T-helper 1 cell treated with Interleukin-12 subunit alpha and Interleukin-12 subunit beta and Interleukin-4 antibody, amounts not matched to agents 30 μg/mL and 1 μg/mL, for 36 hours (primary cell): ENCODE measurements around the gene BABAM2.

Source experiments
- H3K27ac Mint-ChIP-seq: one replicate; pipeline ENCODE4 v1.8.0; 2021; ENCODE audit warnings: mild to moderate bottlenecking, mixed read lengths
- H3K27me3 Mint-ChIP-seq: one replicate; pipeline ENCODE4 v1.8.0; 2021; ENCODE audit warnings: low read depth, mixed read lengths
- H3K36me3 Mint-ChIP-seq: one replicate; pipeline ENCODE4 v1.8.0; 2021; ENCODE audit warnings: low read depth, mixed read lengths
- H3K4me1 Mint-ChIP-seq: one replicate; pipeline ENCODE4 v1.8.0; 2021; ENCODE audit warnings: low read depth, mixed read lengths
- H3K4me3 Mint-ChIP-seq: one replicate; pipeline ENCODE4 v1.8.0; 2021; ENCODE audit warnings: mild to moderate bottlenecking, moderate library complexity, mixed read lengths
- H3K9me3 Mint-ChIP-seq: one replicate; pipeline ENCODE4 v1.8.0; 2021; ENCODE audit warnings: mixed read lengths

Gene BABAM2

GRCh38 chr2:27887830-27888229 is 2.7 kb upstream of the BABAM2 start:
- Mint-ChIP-seq H3K27ac (no peak overlapping the region), H3K4me1 (peaks cover 30% of the 10 kb centered on the region), H3K27me3 (peaks cover 5% of the 10 kb centered on the region), H3K36me3 (peaks cover 5% of the 10 kb centered on the region), H3K9me3 (no peaks in the 10 kb centered on the region), H3K4me3 (no peak overlapping the region)

GRCh38 chr2:27888790-27889189 is 1.7 kb upstream of the BABAM2 start:
- H3K36me3 Mint-ChIP-seq: peaks cover 5% of the 10 kb centered on the region
- H3K4me3 Mint-ChIP-seq: no peak overlapping the region
- peaks cover 36% of the 10 kb centered on the region for H3K4me1 Mint-ChIP-seq
- peaks cover 5% of the 10 kb centered on the region for H3K27me3 Mint-ChIP-seq
- H3K27ac Mint-ChIP-seq: no peak overlapping the region
- H3K9me3 Mint-ChIP-seq: no peaks in the 10 kb centered on the region

- H3K4me1 Mint-ChIP-seq: peaks cover 36% of the 10 kb centered on the region
- H3K9me3 Mint-ChIP-seq: no peaks in the 10 kb centered on the region
- H3K4me3 Mint-ChIP-seq: peak overlapping the region; percentile 94
- peaks cover 14% of the 10 kb centered on the region for H3K36me3 Mint-ChIP-seq
- H3K27ac Mint-ChIP-seq: peak overlapping the region; percentile 98
- H3K27me3 Mint-ChIP-seq: peaks cover 5% of the 10 kb centered on the region
These were observed 769 bp upstream of the BABAM2 start for GRCh38 chr2:27889774-27890145.

- Mint-ChIP-seq H3K4me1 (peaks cover 38% of the 10 kb centered on the region), H3K27me3 (peaks cover 5% of the 10 kb centered on the region), H3K27ac (peak overlapping the region; percentile 99), H3K36me3 (peaks cover 26% of the 10 kb centered on the region), H3K9me3 (no peaks in the 10 kb centered on the region), H3K4me3 (peak overlapping the region; percentile 94)
These were observed 569 bp downstream of the BABAM2 start for GRCh38 chr2:27890924-27891672.

DNA sequence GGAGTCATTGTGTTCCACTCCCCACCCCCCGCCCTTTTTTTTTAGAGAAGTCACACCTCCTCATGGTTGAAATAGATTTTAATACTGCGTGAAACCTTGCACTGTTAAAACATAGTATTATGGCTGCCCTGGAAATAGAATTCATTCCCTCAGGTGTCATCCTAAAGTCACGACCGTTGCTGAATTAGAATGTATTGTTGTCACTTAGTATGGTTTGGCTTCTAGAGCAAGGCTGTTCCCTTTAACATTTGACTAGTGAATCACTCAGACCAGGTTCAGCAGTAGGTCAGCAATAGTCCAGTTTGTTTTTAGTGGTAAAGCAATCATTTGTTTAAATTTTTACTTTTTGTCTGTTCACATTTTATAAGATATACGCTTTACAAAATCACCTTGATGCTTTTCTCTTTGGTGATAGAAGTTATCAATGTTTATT is 1.2 kb downstream of the BABAM2 start:
- Mint-ChIP-seq H3K4me3 (peak overlapping the region; percentile 94), H3K9me3 (no peaks in the 10 kb centered on the region), H3K36me3 (peaks cover 32% of the 10 kb centered on the region), H3K27me3 (peaks cover 5% of the 10 kb centered on the region), H3K27ac (peak overlapping the region; percentile 99), H3K4me1 (peaks cover 39% of the 10 kb centered on the region)

DNA sequence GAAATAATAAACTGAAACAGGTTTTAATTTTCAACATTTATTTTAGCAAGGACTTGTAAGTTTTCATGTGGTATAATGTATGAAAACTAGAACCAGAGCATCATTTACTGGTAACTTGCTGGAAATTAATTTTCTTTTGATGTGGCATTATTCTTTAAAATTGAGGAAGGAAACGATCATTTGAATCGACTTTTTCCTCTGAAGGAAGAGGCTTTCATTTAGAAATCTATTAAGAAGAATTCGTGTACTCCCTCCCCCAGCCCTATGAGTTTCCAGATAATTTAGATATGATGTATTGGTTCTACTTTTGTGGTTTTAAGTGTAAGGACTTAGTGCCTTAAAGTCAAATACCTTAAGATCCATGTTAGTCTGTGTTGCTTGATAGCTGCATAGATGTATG is 2.5 kb downstream of the BABAM2 start:
- H3K36me3 Mint-ChIP-seq: peaks cover 45% of the 10 kb centered on the region
- peaks cover 5% of the 10 kb centered on the region for H3K27me3 Mint-ChIP-seq
- peaks cover 52% of the 10 kb centered on the region for H3K4me1 Mint-ChIP-seq
- H3K9me3 Mint-ChIP-seq: no peaks in the 10 kb centered on the region
- H3K4me3 Mint-ChIP-seq: no peak overlapping the region
- no peak overlapping the region for H3K27ac Mint-ChIP-seq

DNA sequence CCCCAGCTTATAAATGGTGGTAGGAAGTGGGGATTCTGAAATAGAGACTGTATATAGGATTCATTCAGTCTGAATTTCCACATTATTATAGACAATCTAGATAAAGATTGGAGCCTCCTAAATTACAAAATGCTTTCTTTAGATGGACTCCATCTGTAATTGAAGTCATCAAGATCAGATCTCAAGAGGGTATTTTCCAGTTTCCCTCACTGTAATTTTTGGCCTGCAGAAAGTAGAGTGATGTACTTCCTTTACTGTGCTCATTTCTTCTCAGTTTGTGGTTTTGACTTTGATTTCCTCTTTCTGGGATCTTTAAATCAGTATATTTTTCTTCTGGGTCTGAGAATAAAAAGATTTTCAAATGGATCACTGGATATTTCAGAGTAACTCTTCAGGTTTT is 7.2 kb downstream of the BABAM2 start:
- no peaks in the 10 kb centered on the region for H3K27me3 Mint-ChIP-seq
- no peaks in the 10 kb centered on the region for H3K9me3 Mint-ChIP-seq
- peaks cover 51% of the 10 kb centered on the region for H3K36me3 Mint-ChIP-seq
- H3K4me1 Mint-ChIP-seq: peaks cover 32% of the 10 kb centered on the region
- H3K4me3 Mint-ChIP-seq: peak overlapping the region; percentile 12
- H3K27ac Mint-ChIP-seq: peak overlapping the region; percentile 57

GRCh38 chr2:27901234-27901633 is 10.7 kb downstream of the BABAM2 start:
- H3K4me1 Mint-ChIP-seq: peaks cover 38% of the 10 kb centered on the region
- H3K27ac Mint-ChIP-seq: no peak overlapping the region
- H3K27me3 Mint-ChIP-seq: no peaks in the 10 kb centered on the region
- no peaks in the 10 kb centered on the region for H3K9me3 Mint-ChIP-seq
- H3K4me3 Mint-ChIP-seq: no peak overlapping the region
- peaks cover 52% of the 10 kb centered on the region for H3K36me3 Mint-ChIP-seq

DNA sequence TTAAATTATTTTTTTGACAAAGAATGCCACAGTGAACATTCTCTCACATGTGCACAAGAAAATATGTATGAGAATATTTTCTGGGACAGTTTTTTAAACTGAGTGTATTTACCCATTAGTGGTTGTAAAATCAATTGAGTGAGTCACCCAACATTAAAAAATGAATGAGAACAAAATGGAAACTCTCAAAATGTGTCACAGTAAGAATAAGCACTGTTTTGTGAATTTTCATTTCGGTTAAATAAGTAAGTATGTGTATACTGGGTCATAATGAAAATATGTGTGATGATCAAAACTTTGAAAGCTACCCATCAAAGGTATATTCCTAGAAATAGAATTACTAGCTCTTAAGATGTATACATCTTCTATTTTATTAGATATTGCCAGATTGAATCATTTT is 11.6 kb downstream of the BABAM2 start:
- Mint-ChIP-seq H3K9me3 (no peaks in the 10 kb centered on the region), H3K27me3 (no peaks in the 10 kb centered on the region), H3K27ac (no peak overlapping the region), H3K4me1 (peaks cover 35% of the 10 kb centered on the region), H3K36me3 (peaks cover 47% of the 10 kb centered on the region), H3K4me3 (no peak overlapping the region)

DNA sequence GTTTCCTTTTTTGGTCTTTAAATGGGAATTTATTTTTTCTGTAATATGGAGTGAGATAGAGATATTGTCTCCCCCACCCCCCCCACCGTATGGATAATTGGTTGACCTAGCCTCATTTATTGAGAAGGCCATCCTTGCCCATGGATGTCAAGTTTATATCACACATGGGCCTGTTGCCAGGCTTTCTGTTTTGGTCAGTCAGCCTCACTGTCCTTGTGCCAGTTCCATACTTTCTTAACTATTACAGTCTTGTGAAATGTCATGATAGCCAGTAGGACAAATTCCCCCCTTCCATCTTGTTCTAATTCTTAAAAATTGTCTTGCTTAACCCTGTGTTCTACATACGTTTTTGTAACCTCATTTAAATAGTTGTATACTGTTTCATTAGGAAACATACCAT is 12.5 kb downstream of the BABAM2 start:
- H3K4me1 Mint-ChIP-seq: peaks cover 29% of the 10 kb centered on the region
- no peak overlapping the region for H3K27ac Mint-ChIP-seq
- H3K4me3 Mint-ChIP-seq: no peak overlapping the region
- peaks cover 42% of the 10 kb centered on the region for H3K36me3 Mint-ChIP-seq
- no peaks in the 10 kb centered on the region for H3K9me3 Mint-ChIP-seq
- no peaks in the 10 kb centered on the region for H3K27me3 Mint-ChIP-seq

DNA sequence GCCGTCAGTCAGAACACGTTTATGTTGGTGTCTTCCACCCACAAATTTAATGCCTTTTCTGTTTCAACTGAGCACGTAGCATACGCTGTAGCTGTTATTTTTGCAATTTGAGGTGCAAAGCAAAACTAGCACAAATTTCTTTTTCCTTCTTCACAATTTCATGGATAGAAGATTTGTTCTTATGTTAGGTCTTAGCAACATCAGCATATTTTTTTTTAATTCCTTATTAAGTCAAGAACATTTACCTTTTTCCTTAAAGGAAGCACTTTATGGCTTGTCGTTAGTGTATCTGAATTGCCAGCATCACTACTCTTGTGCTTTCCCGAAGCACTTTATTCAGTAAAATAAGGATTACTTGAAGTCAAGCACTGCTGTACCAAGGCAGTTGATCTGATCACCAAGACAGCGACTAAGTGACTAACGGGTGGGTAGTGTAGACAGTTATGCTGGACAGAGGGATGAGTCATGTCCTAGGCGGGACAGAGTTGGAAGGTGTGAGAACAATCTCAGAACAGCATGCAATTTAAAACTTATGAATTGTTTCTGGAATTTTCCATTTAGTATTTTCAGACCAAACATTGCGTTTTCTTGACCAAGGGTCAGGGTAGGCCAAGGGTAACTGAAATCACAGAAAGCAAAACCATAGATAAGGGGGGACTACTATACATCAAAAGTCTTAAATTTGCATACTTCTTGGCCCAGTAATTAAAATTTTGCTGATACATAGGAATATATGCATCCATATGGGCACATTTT is 13.3 kb downstream of the BABAM2 start:
- no peak overlapping the region for H3K27ac Mint-ChIP-seq
- H3K4me3 Mint-ChIP-seq: no peak overlapping the region

GRCh38 chr2:27904405-27904665 is 13.8 kb downstream of the BABAM2 start:
- Mint-ChIP-seq H3K9me3 (no peaks in the 10 kb centered on the region), H3K27me3 (no peaks in the 10 kb centered on the region), H3K4me3 (no peak overlapping the region), H3K4me1 (peaks cover 29% of the 10 kb centered on the region), H3K27ac (no peak overlapping the region), H3K36me3 (peaks cover 41% of the 10 kb centered on the region)

More for the DNA sequence above, 13.3 kb downstream of the BABAM2 start:
- peaks cover 27% of the 10 kb centered on the region for H3K4me1 Mint-ChIP-seq
- H3K36me3 Mint-ChIP-seq: peaks cover 39% of the 10 kb centered on the region
- no peaks in the 10 kb centered on the region for H3K27me3 Mint-ChIP-seq
- no peaks in the 10 kb centered on the region for H3K9me3 Mint-ChIP-seq

DNA sequence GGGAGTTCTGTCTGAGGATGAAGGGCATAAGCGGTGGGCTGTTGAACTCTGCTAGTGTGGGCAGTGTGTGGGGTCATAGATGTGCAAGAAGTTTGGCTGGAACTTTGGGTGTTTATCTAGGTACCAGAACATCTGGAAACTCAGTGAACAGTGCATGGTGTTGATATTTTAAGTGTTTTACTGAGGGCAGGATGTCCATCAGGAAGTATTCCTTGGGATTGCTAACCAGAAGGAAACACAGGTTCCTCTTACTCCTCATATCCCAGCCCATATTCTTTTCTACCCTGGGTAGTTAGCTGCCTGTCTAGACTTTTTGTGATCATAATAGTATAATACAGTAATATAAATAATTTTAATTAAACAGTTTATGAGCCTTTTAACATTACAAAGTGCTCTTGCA is 15.5 kb downstream of the BABAM2 start:
- Mint-ChIP-seq H3K27me3 (no peaks in the 10 kb centered on the region), H3K27ac (no peak overlapping the region), H3K36me3 (peaks cover 49% of the 10 kb centered on the region), H3K4me3 (no peak overlapping the region), H3K9me3 (no peaks in the 10 kb centered on the region), H3K4me1 (peaks cover 32% of the 10 kb centered on the region)

- H3K4me3 Mint-ChIP-seq: no peak overlapping the region
- no peaks in the 10 kb centered on the region for H3K27me3 Mint-ChIP-seq
- no peak overlapping the region for H3K27ac Mint-ChIP-seq
- peaks cover 29% of the 10 kb centered on the region for H3K4me1 Mint-ChIP-seq
- H3K36me3 Mint-ChIP-seq: peaks cover 47% of the 10 kb centered on the region
- no peaks in the 10 kb centered on the region for H3K9me3 Mint-ChIP-seq
These were observed 17.0 kb downstream of the BABAM2 start for GRCh38 chr2:27907547-27907946.

- Mint-ChIP-seq H3K27me3 (no peaks in the 10 kb centered on the region), H3K4me3 (no peak overlapping the region), H3K36me3 (peaks cover 33% of the 10 kb centered on the region), H3K4me1 (peaks cover 20% of the 10 kb centered on the region), H3K9me3 (no peaks in the 10 kb centered on the region), H3K27ac (no peak overlapping the region)
These were observed 19.4 kb downstream of the BABAM2 start for GRCh38 chr2:27909901-27910300.
